ENCODE results near the gene CPA4.

- TF ChIP-seq CTCF (conservative IDR thresholded peaks at IDR 0.05) (no peak), ZFX (IDR thresholded peaks at IDR 0.05) (no peak)
These were observed 72.1 kb downstream of the CPA4 start for GRCh38 chr7:130365088-130365487.

All from C4-2B (cell line).